ENCODE data around the gene RAD18. TPM values are rescaled to one million over a fixed set of nuclear protein-coding genes. Genes with fewer than 3 reads are reported as not detected.

RAD18 gene
- total and polyA plus RNA-seq, 9 of the 15 experiments (the other 6 are each of a cell fraction or from before 2014, with no cell fraction given): 19.2 to 49.4 (median 34.4) TPM

DNA sequence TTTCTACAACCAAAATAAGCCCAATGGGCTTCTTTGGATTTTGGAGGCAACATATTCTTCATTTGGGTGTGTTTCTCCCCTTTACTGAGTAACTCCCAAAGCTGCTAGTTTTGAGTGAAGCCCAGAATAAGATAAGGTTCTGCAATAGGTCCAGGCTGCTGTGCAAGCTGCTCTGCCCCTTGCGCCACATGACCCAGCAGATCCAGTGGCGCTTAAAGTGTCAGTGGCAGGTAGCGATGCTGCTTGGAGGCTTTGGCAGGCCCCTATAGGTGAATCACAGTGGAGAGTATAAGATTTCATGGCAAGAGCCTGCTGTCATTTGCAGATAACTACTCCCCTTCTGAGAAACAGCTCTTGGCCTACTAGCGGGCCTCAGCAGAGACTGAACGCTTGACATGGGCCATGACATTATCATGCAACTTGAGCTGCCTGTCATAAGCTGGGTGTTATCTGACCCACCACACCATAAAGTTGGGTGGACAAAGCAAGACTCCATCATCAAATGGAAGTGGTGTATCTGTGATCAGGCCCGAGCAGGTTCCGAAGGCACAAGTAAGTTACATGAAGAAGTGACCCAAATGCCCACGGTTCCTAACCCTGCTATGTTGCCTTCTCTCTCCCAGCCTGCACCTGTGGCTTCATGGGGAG, 105.4 kb downstream of the RAD18 start (continued):
- TF ChIP-seq, protein P1, sequence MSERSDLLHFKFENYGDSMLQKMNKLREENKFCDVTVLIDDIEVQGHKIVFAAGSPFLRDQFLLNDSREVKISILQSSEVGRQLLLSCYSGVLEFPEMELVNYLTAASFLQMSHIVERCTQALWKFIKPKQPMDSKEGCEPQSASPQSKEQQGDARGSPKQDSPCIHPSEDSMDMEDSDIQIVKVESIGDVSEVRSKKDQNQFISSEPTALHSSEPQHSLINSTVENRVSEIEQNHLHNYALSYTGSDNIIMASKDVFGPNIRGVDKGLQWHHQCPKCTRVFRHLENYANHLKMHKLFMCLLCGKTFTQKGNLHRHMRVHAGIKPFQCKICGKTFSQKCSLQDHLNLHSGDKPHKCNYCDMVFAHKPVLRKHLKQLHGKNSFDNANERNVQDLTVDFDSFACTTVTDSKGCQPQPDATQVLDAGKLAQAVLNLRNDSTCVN (CRISPR knock-in tag; IDR thresholded peaks at IDR 0.05): no peak
- TF ChIP-seq ZNF212 (CRISPR knock-in tag; IDR thresholded peaks at IDR 0.05): no peak
- peak in 1 of 2 experiments; percentile 71; a peak in 2 of 4 replicates for TF ChIP-seq TBL1XR1 (IDR thresholded peaks at IDR 0.05; ENCODE audit: low read length in 2 of 2)
- no peak for TF ChIP-seq RBM14 (IDR thresholded peaks at IDR 0.05; ENCODE audit: borderline replicate concordance, insufficient read depth, low read depth, low read length)
- TF ChIP-seq SMARCE1 (IDR thresholded peaks at IDR 0.05): peak; percentile 83
- no peak for TF ChIP-seq TGIF2 (CRISPR knock-in tag; IDR thresholded peaks at IDR 0.05)
- no peak for TF ChIP-seq PURB (CRISPR knock-in tag; IDR thresholded peaks at IDR 0.05; ENCODE audit: low read depth)
- TF ChIP-seq BRD4 (IDR thresholded peaks at IDR 0.05): no peak
- no peak for TF ChIP-seq HIVEP1 (CRISPR knock-in tag; IDR thresholded peaks at IDR 0.05)
- TF ChIP-seq ZNF431 (CRISPR knock-in tag; IDR thresholded peaks at IDR 0.05): no peak; the same call in 1 of the 2 replicates
- TF ChIP-seq HNRNPL (IDR thresholded peaks at IDR 0.05; ENCODE audit: low read depth, low read length): no peak
- no peak for TF ChIP-seq MAFF (IDR thresholded peaks at IDR 0.05; ENCODE audit: low read length)
- peak; percentile 98 for TF ChIP-seq TCF3 (CRISPR knock-in tag; IDR thresholded peaks at IDR 0.05)
- TF ChIP-seq, protein P2, sequence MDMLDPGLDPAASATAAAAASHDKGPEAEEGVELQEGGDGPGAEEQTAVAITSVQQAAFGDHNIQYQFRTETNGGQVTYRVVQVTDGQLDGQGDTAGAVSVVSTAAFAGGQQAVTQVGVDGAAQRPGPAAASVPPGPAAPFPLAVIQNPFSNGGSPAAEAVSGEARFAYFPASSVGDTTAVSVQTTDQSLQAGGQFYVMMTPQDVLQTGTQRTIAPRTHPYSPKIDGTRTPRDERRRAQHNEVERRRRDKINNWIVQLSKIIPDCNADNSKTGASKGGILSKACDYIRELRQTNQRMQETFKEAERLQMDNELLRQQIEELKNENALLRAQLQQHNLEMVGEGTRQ (CRISPR knock-in tag; IDR thresholded peaks at IDR 0.05): peak; percentile 63
- no peak for TF ChIP-seq NUFIP1 (IDR thresholded peaks at IDR 0.05; ENCODE audit: partially characterized antibody)
- TF ChIP-seq SMARCA4 (IDR thresholded peaks at IDR 0.05): peak; percentile 93
- no peak for TF ChIP-seq ZC3H4 (CRISPR knock-in tag; IDR thresholded peaks at IDR 0.05; ENCODE audit: borderline replicate concordance)
- no peak for TF ChIP-seq ARID2 (IDR thresholded peaks at IDR 0.05)
- TF ChIP-seq ADNP (tag; IDR thresholded peaks at IDR 0.05): no peak
- TF ChIP-seq RAD51 (IDR thresholded peaks at IDR 0.05; ENCODE audit: borderline replicate concordance, low read depth): peak; percentile 51
- no peak for TF ChIP-seq NR2F6 (CRISPR knock-in tag; IDR thresholded peaks at IDR 0.05)
- TF ChIP-seq STAG1 (CRISPR knock-in tag; IDR thresholded peaks at IDR 0.05; ENCODE audit: borderline replicate concordance): no peak
- no peak for TF ChIP-seq OTX1 (CRISPR knock-in tag; IDR thresholded peaks at IDR 0.05)
- no peak for TF ChIP-seq CREBBP (IDR thresholded peaks at IDR 0.05; ENCODE audit: low read depth, low read length)
- TF ChIP-seq, protein P3, sequence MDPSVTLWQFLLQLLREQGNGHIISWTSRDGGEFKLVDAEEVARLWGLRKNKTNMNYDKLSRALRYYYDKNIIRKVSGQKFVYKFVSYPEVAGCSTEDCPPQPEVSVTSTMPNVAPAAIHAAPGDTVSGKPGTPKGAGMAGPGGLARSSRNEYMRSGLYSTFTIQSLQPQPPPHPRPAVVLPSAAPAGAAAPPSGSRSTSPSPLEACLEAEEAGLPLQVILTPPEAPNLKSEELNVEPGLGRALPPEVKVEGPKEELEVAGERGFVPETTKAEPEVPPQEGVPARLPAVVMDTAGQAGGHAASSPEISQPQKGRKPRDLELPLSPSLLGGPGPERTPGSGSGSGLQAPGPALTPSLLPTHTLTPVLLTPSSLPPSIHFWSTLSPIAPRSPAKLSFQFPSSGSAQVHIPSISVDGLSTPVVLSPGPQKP (CRISPR knock-in tag; IDR thresholded peaks at IDR 0.05): no peak
- TF ChIP-seq, protein P4, sequence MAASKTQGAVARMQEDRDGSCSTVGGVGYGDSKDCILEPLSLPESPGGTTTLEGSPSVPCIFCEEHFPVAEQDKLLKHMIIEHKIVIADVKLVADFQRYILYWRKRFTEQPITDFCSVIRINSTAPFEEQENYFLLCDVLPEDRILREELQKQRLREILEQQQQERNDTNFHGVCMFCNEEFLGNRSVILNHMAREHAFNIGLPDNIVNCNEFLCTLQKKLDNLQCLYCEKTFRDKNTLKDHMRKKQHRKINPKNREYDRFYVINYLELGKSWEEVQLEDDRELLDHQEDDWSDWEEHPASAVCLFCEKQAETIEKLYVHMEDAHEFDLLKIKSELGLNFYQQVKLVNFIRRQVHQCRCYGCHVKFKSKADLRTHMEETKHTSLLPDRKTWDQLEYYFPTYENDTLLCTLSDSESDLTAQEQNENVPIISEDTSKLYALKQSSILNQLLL (CRISPR knock-in tag; IDR thresholded peaks at IDR 0.05; ENCODE audit: borderline replicate concordance): no peak
- no peak for TF ChIP-seq SAP30 (IDR thresholded peaks at IDR 0.05; ENCODE audit: borderline replicate concordance, insufficient read depth, low read depth, low read length, poor library complexity, severe bottlenecking)
